HepG2 (cell line): ENCODE data around the gene PTPMT1. TPM values are rescaled to one million over a fixed set of nuclear protein-coding genes. Genes with fewer than 3 reads are reported as not detected.
A peak's percentile ranks its signal among the peaks of the same experiment; 100 is the strongest.

Source experiments
- ATAC-seq: fragments of 200-7000 bp; cut with Tn5 transposase; 3 replicates; pipeline ENCODE4 v1.9.1; 2020; ENCODE audit warnings: mild to moderate bottlenecking, moderate library complexity
- BruUV-seq: library from RNA; stranded (reverse); fragments of 400-500 nt; replicated peaks from 2 replicates; lab custom pipeline; 2021; lab: Mats Ljungman, UMichigan
- CTCF ChIA-PET: fragments of 300-600 bp; formaldehyde crosslinking; extraction: SDS; loops from one replicate; lab custom pipeline; 2021; ENCODE audit warnings: low total read pairs, inconsistent platforms, low intra/inter-chr PET ratio; lab: Yijun Ruan, JAX
- POLR2A ChIA-PET: fragments of 350-600 bp; sonication (Branson Sonifier 250); formaldehyde crosslinking; loops from one replicate; lab custom pipeline; 2020; ENCODE audit warnings: antibody characterized with exemption, inconsistent platforms; lab: Yijun Ruan, JAX
- DNase-seq: peaks from one replicate; pipeline ENCODE4 v3.0.0-alpha.2; 2015; ENCODE audit warnings: low spot score
- FAIRE-seq: peaks from 3 replicates; lab custom pipeline; 2011; peaks lifted over from hg19 to GRCh38; lab: Jason Lieb, UNC
- H2AFZ ChIP-seq: one replicate; pipeline ENCODE4 v1.6.1; 2011; ENCODE audit warnings: low read length, inconsistent platforms
- H3K27ac ChIP-seq: fragments of 300-600 bp; 3 replicates; pipeline ENCODE4 v1.8.0; 2011; ENCODE audit warnings: mixed run types, mild to moderate bottlenecking, mixed read lengths, low read length, inconsistent platforms; ENCODE audit not compliant: insufficient read depth; ENCODE audit errors: extremely low read length
- H3K27me3 ChIP-seq, 2 experiments: fragments of 200-600 bp in 1 of 2; 2 replicates in 1 of 2; 3 replicates in 1 of 2; pipeline versions ENCODE4 v1.6.0 to v1.8.0; 2011; ENCODE audit warnings: low read length in 2 of 2, mild to moderate bottlenecking in 2 of 2, moderate library complexity in 2 of 2, inconsistent platforms in 1 of 2; ENCODE audit not compliant: insufficient read depth in 2 of 2, control insufficient read depth in 1 of 2
- H3K36me3 ChIP-seq, 2 experiments: fragments of 200-600 bp in 1 of 2; replicated peaks in 1 of 2; 2 replicates in 1 of 2; 3 replicates in 1 of 2; pipeline versions ENCODE4 v1.5.1 to v1.8.0; 2011; ENCODE audit warnings: low read length in 2 of 2, inconsistent platforms in 1 of 2; ENCODE audit not compliant: insufficient read depth in 2 of 2, control insufficient read depth in 1 of 2
- H3K4me1 ChIP-seq: 2 replicates; pipeline ENCODE4 v1.5.1; 2012; ENCODE audit warnings: low read length, inconsistent platforms; ENCODE audit not compliant: insufficient read depth
- H3K4me2 ChIP-seq: 2 replicates; pipeline ENCODE4 v1.6.0; 2011; ENCODE audit warnings: low read depth, low read length, inconsistent platforms
- H3K4me3 ChIP-seq, 3 experiments: fragments of 200-600 bp in 1 of 3; sonication (generic), shearing (Covaris generic) in 1 of 3; replicated peaks in 1 of 3; 2 replicates each; pipeline ENCODE4 v1.5.1; 2011 to 2016; ENCODE audit warnings: low read length in 3 of 3, inconsistent platforms in 2 of 3, low read depth in 2 of 3, mild to moderate bottlenecking in 2 of 3, control low read depth in 1 of 3, mixed read lengths in 1 of 3; ENCODE audit not compliant: insufficient read depth in 1 of 3
- H3K79me2 ChIP-seq: one replicate; pipeline ENCODE4 v1.6.1; 2011; ENCODE audit warnings: low read length, inconsistent platforms; ENCODE audit not compliant: insufficient read depth
- H3K9ac ChIP-seq: 2 replicates; pipeline ENCODE4 v1.6.0; 2011; ENCODE audit warnings: mild to moderate bottlenecking, low read depth, low read length, inconsistent platforms; ENCODE audit not compliant: insufficient read depth
- H3K9me3 ChIP-seq: 2 replicates; pipeline ENCODE4 v1.5.1; 2012; ENCODE audit warnings: mild to moderate bottlenecking, low read length
- H4K20me1 ChIP-seq: 2 replicates; pipeline ENCODE4 v1.6.0; 2011; ENCODE audit warnings: inconsistent platforms, mild to moderate bottlenecking, low read length, moderate library complexity; ENCODE audit not compliant: insufficient read depth
- ARNT2 ChIP-seq: sonication (generic); formaldehyde crosslinking; IDR thresholded peaks from 2 replicates; pipeline ENCODE4 v1.8.0; 2022; ENCODE audit warnings: mild to moderate bottlenecking, low read depth, missing genetic modification reagents, moderate library complexity
- CHD2 ChIP-seq: IDR thresholded peaks from 2 replicates; pipeline ENCODE4 v1.6.1; 2011; ENCODE audit warnings: low read depth, low read length, improper control_type of control experiment
- LCORL ChIP-seq, 2 experiments: fragments of 450-650 bp in 1 of 2; sonication (generic) in 1 of 2; formaldehyde crosslinking in 1 of 2; IDR thresholded peaks; 2 replicates each; pipeline versions ENCODE4 v1.5.0 to v1.6.1; 2017 to 2020; ENCODE audit warnings: antibody characterized with exemption in 1 of 2, missing genetic modification reagents in 1 of 2
- MEIS1 ChIP-seq: sonication (generic); formaldehyde crosslinking; IDR thresholded peaks from 2 replicates; pipeline ENCODE4 v1.9.0; 2021; ENCODE audit warnings: mild to moderate bottlenecking, missing genetic modification reagents, moderate library complexity, borderline replicate concordance
- POGZ ChIP-seq: sonication (generic); formaldehyde crosslinking; IDR thresholded peaks from 2 replicates; pipeline ENCODE4 v1.4.0; 2020; ENCODE audit warnings: mild to moderate bottlenecking, missing genetic modification reagents
- RELA ChIP-seq: sonication (generic); formaldehyde crosslinking; IDR thresholded peaks from 2 replicates; pipeline ENCODE4 v1.4.0; 2020; ENCODE audit warnings: missing genetic modification reagents
- RXRA ChIP-seq: sonication (generic); formaldehyde crosslinking; IDR thresholded peaks from 2 replicates; pipeline ENCODE4 v1.5.1; 2020; ENCODE audit warnings: missing genetic modification reagents
- ZNF460 ChIP-seq: sonication (generic); formaldehyde crosslinking; IDR thresholded peaks from 2 replicates; pipeline ENCODE4 v1.5.1; 2020; ENCODE audit warnings: missing genetic modification reagents, mild to moderate bottlenecking, borderline replicate concordance
- ZNF496 ChIP-seq: sonication (generic); formaldehyde crosslinking; IDR thresholded peaks from 2 replicates; pipeline ENCODE4 v1.8.1; 2023; ENCODE audit warnings: mild to moderate bottlenecking, moderate library complexity, missing genetic modification reagents; ENCODE audit not compliant: insufficient replicate concordance
- ZNF501 ChIP-seq: sonication (generic); formaldehyde crosslinking; IDR thresholded peaks from 2 replicates; pipeline ENCODE4 v1.5.1; 2020; ENCODE audit warnings: mild to moderate bottlenecking, moderate library complexity, missing genetic modification reagents
- WGBS: methylation state at CpG from one replicate; pipeline ENCODE4 v1.1.6; 2017; ENCODE audit warnings: low lambda C conversion rate; 5-methylcytosine and 5-hydroxymethylcytosine counted together
- in situ Hi-C: cut with HindIII; loops from 2 replicates; pipeline ENCODE4 v1.10.0; 2017; ENCODE audit warnings: low pct_unique_long_range_greater_than_20kb; ENCODE audit not compliant: extremely low pct_ligation_motif_present
- intact Hi-C: fragments of 100-400 bp; cut with micrococcal nuclease; formaldehyde crosslinking; loops from one replicate; pipeline ENCODE4 v1.10.0; 2022; ENCODE audit not compliant: unreplicated experiment
- polyA plus RNA-seq, 8 experiments: library from polyadenylated mRNA; depleted of rRNA in 3 of 8; stranded (reverse) in 7 of 8; unstranded in 1 of 8; fragments of >200 nt; fragmentation: Illumina TruSeq in 4 of 8; extraction: Trizol in 4 of 8; gene quantifications; 2 replicates each; pipeline versions ENCODE4 v1.2.1 to v1.2.3, GENCODE V29; 2011 to 2016; ENCODE audit warnings: low read depth in 4 of 8, missing spikeins in 1 of 8, mixed read lengths in 1 of 8; ENCODE audit not compliant: insufficient read depth in 1 of 8
- total RNA-seq, 5 experiments: library from RNA; depleted of rRNA; stranded (reverse); fragments of >200 nt; fragmentation: Illumina TruSeq; extraction: Trizol; gene quantifications; 2 replicates each; pipeline ENCODE4 v1.2.3, GENCODE V29; 2016; ENCODE audit warnings: low read depth in 1 of 5
- TF ChIP-seq, protein P1 (sequence below): sonication (generic); formaldehyde crosslinking; IDR thresholded peaks from 2 replicates; pipeline ENCODE4 v1.9.0; 2021; ENCODE audit warnings: mild to moderate bottlenecking, missing genetic modification reagents
- TF ChIP-seq, protein P2 (sequence below): sonication (generic); formaldehyde crosslinking; IDR thresholded peaks from 2 replicates; pipeline ENCODE4 v1.5.1; 2020; ENCODE audit warnings: missing genetic modification reagents, mild to moderate bottlenecking, borderline replicate concordance
- TF ChIP-seq, protein P3 (sequence below): sonication (generic); formaldehyde crosslinking; IDR thresholded peaks from 2 replicates; pipeline ENCODE4 v1.5.0; 2020; ENCODE audit warnings: mild to moderate bottlenecking, missing genetic modification reagents

The PTPMT1 gene
- total and polyA plus RNA-seq, 2 of the 13 experiments (the other 11 are each of a cell fraction or from before 2014, with no cell fraction given): 55.6 to 129 TPM

DNA sequence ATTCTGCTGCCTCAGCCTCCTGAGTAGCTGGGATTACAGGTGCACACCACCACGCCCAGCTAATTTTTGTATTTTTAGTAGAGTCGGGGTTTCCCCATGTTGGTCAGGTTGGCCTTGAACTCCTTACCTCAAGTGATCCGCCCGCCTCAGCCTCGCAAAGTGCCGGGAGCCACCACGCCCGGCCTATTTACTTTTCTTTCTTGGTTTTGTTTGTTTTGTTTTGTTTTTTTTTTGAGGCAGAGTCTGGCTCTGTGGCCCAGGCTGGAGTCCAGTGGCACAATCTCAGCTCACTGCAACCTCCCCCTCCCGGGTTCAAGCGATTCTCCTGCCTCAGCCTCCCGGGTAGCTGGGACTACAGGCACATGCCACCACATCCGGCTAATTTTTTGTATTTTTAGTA is 8.4 kb upstream of the PTPMT1 start (continued):
- peak; percentile 87 for TF ChIP-seq RXRA
- TF ChIP-seq ZNF460 (CRISPR knock-in tag): peak; percentile 74; the same call in 1 of the 2 replicates
- TF ChIP-seq, all 625 proteins: peak for 36; not testable (repeated sequence) for 589

GRCh38 chr11:47558695-47559094 is 6.7 kb upstream of the PTPMT1 start:
- intact Hi-C loops (no loop called here), in situ Hi-C loops (no loop called here)
- H3K79me2 ChIP-seq: no peaks in the 10 kb centered on the region
- WGBS: 100% methylated on average over 1 of the region's 1 CpG
- H4K20me1 ChIP-seq: no peaks in the 10 kb centered on the region
- no peak overlapping the region for H3K4me3 ChIP-seq
- H3K9me3 ChIP-seq: no peaks in the 10 kb centered on the region
- no peak overlapping the region for H3K4me2 ChIP-seq
- H3K9ac ChIP-seq: no peak overlapping the region
- DNase-seq (no peak), FAIRE-seq (no peak), ATAC-seq (no peak)
- H2AFZ ChIP-seq: no peak overlapping the region
- ChIA-PET POLR2A (no interaction called here), CTCF (no interaction called here)
- H3K36me3 ChIP-seq: no peaks in the 10 kb centered on the region
- no peaks in the 10 kb centered on the region for H3K27me3 ChIP-seq
- H3K27ac ChIP-seq: no peak overlapping the region
- no TSS peak for BruUV-seq
- peaks cover 9% of the 10 kb centered on the region for H3K4me1 ChIP-seq
- TF ChIP-seq POGZ (CRISPR knock-in tag): no peak
- TF ChIP-seq, protein P1, sequence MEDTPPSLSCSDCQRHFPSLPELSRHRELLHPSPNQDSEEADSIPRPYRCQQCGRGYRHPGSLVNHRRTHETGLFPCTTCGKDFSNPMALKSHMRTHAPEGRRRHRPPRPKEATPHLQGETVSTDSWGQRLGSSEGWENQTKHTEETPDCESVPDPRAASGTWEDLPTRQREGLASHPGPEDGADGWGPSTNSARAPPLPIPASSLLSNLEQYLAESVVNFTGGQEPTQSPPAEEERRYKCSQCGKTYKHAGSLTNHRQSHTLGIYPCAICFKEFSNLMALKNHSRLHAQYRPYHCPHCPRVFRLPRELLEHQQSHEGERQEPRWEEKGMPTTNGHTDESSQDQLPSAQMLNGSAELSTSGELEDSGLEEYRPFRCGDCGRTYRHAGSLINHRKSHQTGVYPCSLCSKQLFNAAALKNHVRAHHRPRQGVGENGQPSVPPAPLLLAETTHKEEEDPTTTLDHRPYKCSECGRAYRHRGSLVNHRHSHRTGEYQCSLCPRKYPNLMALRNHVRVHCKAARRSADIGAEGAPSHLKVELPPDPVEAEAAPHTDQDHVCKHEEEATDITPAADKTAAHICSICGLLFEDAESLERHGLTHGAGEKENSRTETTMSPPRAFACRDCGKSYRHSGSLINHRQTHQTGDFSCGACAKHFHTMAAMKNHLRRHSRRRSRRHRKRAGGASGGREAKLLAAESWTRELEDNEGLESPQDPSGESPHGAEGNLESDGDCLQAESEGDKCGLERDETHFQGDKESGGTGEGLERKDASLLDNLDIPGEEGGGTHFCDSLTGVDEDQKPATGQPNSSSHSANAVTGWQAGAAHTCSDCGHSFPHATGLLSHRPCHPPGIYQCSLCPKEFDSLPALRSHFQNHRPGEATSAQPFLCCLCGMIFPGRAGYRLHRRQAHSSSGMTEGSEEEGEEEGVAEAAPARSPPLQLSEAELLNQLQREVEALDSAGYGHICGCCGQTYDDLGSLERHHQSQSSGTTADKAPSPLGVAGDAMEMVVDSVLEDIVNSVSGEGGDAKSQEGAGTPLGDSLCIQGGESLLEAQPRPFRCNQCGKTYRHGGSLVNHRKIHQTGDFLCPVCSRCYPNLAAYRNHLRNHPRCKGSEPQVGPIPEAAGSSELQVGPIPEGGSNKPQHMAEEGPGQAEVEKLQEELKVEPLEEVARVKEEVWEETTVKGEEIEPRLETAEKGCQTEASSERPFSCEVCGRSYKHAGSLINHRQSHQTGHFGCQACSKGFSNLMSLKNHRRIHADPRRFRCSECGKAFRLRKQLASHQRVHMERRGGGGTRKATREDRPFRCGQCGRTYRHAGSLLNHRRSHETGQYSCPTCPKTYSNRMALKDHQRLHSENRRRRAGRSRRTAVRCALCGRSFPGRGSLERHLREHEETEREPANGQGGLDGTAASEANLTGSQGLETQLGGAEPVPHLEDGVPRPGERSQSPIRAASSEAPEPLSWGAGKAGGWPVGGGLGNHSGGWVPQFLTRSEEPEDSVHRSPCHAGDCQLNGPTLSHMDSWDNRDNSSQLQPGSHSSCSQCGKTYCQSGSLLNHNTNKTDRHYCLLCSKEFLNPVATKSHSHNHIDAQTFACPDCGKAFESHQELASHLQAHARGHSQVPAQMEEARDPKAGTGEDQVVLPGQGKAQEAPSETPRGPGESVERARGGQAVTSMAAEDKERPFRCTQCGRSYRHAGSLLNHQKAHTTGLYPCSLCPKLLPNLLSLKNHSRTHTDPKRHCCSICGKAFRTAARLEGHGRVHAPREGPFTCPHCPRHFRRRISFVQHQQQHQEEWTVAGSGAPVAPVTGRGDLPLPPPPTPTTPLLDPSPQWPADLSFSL: no peak
- TF ChIP-seq, protein P2, sequence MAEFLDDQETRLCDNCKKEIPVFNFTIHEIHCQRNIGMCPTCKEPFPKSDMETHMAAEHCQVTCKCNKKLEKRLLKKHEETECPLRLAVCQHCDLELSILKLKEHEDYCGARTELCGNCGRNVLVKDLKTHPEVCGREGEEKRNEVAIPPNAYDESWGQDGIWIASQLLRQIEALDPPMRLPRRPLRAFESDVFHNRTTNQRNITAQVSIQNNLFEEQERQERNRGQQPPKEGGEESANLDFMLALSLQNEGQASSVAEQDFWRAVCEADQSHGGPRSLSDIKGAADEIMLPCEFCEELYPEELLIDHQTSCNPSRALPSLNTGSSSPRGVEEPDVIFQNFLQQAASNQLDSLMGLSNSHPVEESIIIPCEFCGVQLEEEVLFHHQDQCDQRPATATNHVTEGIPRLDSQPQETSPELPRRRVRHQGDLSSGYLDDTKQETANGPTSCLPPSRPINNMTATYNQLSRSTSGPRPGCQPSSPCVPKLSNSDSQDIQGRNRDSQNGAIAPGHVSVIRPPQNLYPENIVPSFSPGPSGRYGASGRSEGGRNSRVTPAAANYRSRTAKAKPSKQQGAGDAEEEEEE (CRISPR knock-in tag): no peak
- TF ChIP-seq ZNF496 (CRISPR knock-in tag): no peak
- TF ChIP-seq ZNF501 (CRISPR knock-in tag): no peak
- no peak for TF ChIP-seq ARNT2 (CRISPR knock-in tag)
- no peak for TF ChIP-seq MEIS1 (CRISPR knock-in tag)
- no peak for TF ChIP-seq LCORL (IDR thresholded peaks at IDR 0.05)
- no peak for TF ChIP-seq LCORL (CRISPR knock-in tag; IDR thresholded peaks at IDR 0.05)
- TF ChIP-seq RELA (CRISPR knock-in tag): no peak
- TF ChIP-seq CHD2: no peak
- TF ChIP-seq, protein P3, sequence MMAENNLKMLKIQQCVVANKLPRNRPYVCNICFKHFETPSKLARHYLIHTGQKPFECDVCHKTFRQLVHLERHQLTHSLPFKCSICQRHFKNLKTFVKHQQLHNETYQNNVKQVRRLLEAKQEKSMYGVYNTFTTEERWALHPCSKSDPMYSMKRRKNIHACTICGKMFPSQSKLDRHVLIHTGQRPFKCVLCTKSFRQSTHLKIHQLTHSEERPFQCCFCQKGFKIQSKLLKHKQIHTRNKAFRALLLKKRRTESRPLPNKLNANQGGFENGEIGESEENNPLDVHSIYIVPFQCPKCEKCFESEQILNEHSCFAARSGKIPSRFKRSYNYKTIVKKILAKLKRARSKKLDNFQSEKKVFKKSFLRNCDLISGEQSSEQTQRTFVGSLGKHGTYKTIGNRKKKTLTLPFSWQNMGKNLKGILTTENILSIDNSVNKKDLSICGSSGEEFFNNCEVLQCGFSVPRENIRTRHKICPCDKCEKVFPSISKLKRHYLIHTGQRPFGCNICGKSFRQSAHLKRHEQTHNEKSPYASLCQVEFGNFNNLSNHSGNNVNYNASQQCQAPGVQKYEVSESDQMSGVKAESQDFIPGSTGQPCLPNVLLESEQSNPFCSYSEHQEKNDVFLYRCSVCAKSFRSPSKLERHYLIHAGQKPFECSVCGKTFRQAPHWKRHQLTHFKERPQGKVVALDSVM (CRISPR knock-in tag): no peak
